Myocyte (in vitro differentiated cells): ENCODE results near the gene KRT24. TPM values are rescaled to one million over a fixed set of nuclear protein-coding genes. Genes with fewer than 3 reads are reported as not detected.

Source experiments
- DNase-seq: peaks from one replicate; pipeline ENCODE4 v3.0.0-alpha.2; 2012; ENCODE audit warnings: low read depth
- total RNA-seq: library from RNA; depleted of rRNA; stranded (reverse); fragments of >200 nt; gene quantifications from 2 replicates; pipeline ENCODE4 v1.2.3, GENCODE V29; 2014

The KRT24 gene
- total RNA-seq, 1 donor from 2014 or later, result not detected

DNA sequence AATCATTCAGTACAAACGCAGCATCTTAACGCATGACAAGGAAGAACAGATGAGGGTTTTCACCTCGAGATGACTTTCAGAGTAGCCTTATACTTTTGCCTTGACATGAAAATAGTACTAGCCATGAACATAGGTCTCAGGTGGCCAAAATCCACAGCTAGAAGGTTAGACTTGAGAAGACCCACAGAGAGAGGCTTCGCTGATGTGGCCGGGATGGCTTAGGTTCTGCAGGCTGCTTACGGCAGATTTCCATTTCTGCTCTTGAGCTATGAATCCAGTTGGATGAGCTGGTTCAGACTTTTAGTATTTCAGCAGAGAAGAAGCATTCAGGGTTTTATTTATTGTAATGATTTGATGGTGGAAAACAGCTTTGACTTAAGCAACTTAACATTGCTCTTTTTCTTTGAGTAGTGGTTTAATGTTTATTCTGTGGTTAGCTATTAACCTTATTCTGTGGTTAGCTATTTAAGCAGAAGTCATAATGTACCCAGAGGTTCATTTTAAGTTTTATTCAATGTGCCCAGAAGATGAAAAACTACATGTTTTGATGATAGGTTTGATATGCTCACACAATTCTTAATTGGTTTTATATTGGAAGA lies 7.6 kb downstream of the KRT24 start:
- no peak for DNase-seq

DNA sequence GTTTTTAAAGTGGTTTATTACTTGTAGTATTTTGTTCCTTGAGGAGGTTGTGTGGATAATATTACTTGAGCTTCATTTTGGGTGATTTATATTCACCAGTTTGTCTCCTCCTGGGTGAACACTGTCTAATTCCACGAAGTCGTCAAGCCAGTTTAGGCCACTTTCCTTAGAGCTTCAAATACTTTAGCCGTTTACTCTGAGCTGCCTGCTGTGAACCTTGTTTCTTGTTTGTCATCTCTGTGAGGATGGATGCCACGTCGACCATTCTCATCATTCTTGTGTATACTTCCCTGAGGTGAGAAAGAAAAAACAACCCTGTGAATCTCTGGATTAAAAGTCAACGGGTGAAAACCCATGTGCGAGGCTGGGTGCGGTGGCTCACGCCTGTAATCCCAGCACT lies 9.0 kb downstream of the KRT24 start:
- no peak for DNase-seq

DNA sequence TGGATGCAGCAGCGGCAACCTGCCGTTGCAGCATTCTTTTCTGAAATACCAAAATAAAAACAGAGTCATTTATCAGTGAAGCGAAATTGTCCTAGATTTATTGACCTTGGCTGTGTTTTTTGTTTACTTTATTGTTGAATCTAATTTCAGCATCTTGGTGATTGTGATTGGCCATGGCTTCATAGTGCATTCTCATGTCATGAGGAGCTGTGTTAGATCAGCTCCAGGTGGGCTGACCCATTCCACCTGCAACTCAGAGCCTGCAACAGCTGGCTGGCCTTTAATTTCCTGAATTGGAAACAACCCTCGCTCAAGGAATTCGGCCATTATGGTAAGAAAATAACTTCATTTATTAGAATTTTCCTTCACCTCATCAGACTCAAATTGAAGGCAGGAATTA lies 16.4 kb downstream of the KRT24 start:
- no peak for DNase-seq

DNA sequence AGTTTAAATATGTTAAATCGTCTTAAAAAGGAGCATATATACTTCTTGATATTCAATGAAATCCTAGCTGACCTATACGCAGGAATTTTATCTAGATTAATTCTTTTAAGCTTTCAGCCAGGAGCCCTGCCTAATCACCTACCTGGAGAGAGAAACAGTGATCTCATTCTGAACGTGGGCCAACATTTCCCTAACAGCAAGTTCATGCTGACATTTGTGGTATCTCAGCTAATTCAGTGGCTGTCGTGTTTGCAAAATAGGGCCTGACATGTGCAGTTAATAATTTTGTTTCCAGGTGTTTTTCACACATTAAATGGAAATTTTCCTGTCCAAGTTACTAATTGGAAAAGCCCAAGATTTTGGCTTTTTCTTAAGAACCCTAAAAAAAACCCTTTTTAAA lies 17.4 kb downstream of the KRT24 start:
- DNase-seq, result no peak

DNA sequence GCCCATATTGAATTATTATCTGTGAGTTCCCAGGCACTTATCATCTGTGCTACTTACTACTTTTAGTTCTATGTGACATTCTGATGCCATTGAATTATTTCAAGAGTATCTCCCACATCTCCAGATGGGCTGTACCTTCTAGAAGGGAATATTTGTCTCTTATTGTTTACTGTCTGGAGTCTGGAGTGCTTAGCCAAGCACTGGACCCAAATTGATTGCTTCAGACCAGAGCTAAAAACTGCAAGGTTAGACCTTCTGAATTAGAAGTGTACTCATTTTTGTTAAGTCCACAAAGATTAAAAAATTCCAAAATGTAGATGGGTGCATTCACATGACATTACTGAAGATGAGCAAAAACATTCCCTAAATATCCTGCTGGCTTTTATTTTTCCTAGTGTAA lies 22.6 kb downstream of the KRT24 start:
- DNase-seq, result no peak

DNA sequence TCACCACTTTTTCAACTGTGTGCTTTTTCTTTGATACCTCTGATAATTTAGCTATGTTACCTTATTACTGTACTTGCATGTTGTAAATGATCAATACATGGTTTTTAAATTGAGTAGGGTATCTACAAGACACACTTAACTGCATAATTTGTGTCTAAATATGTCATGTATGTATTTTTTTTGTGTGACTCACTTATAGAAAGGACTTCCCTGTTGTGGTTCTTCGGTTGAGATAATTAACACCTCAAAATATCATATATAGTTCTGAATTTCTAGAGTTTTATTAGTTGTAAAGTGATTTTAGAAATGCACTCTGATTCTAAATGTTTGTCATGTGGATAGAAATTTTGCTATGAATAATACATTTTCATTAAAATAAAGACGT lies 24.0 kb downstream of the KRT24 start:
- no peak for DNase-seq

DNA sequence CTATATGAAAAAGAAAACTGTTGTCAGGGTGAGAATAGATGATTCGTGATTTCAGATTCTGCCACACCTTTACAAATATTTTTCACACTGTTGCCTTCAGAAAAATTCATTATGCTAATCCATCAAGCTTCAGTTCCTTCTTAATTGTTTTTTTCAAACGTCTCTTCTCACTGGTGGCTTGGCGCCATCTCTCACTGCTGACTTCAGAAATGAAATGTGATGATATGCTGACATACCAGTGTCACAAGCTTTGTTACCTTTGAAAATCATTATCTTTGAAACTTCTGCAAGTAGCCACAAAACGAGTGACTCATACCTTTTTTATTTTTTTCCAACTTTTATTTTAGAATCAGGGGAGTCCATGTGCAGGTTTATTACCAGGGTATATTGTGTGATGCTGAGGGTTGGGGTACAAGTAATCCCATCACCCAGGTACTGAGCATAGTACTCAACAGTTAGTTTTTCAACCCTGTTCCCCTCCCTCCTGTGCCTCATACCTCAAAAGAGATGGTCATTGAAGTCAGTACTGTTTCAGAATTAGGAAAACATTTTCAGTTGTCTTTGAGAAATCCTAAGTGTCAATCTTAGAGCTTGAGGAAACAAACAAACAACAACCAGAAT lies 24.5 kb downstream of the KRT24 start:
- DNase-seq, result no peak

DNA sequence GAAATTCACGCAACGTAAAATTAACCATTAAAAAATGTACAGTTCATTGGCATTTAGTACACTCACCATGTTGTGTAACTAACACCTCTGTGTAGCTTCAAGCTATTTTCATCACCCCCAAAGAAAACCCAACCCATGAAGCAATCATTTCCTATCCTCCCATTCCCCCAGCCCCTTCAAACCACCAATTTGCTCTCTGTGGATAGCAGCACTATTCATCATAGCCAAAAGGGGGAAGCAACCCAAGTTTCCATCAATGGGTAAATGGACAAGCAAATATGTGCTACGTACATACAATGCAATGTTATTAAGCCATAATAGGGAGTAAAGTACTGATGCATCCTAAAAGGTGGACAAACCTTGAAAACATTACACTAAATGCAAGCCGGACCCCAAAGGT lies 27.6 kb downstream of the KRT24 start:
- DNase-seq, result no peak

DNA sequence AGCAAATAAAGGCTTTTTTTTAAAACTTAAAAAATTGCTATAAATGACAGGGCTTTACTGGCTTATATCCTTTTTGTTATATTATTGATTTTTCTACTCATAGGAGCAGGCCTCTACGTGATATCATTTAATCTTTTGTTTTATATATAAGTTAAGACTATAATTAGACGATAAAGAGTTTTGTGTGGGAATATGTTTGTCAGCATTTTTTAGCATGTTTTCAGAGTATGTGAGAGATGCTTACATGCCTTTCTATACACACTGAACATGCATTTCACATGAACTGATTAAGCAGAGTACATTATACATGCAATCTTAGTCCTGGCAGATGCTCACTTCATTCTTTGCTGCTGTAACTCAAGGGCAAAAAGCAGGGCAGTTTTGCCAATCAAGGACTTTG lies 30.9 kb downstream of the KRT24 start:
- DNase-seq, result no peak

DNA sequence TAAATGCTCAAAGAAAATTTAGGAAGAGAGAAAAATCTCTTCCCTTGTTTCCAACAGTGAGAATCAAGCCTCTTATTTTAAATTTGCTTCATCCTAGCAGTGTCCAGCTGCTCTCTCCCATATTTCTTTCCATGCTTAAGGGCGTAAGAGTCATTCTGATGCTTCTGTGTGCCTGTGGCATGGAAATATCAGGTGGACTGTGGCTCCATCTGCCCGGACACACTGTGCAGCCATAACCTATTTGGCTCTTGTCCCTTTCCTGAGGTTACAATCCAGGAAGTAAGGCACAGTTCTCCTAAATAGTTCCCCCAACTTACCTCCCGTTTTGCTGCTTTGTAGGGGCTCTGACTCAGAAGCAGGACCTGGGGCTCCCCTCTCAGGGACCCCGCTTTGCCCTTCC lies 32.3 kb downstream of the KRT24 start:
- DNase-seq, result no peak

DNA sequence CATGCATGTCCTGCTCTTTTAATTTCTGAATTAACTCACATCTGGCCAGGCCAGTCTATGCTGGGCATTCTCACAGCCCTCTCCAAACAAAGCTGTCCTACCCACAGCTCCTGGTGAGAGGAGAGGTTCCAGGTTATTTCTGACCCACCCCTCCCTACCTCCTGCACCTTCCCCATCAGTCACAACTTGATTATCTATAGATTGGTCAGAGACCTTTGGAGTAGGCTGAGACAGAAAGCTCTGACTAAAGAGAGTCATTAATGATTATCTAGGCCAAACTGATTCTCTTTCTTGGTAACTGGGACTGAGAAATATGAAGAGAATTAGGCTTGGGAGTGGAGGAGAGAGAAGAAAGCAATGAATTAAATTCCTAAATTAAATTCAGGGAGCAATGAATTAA lies 37.2 kb downstream of the KRT24 start:
- no peak for DNase-seq

DNA sequence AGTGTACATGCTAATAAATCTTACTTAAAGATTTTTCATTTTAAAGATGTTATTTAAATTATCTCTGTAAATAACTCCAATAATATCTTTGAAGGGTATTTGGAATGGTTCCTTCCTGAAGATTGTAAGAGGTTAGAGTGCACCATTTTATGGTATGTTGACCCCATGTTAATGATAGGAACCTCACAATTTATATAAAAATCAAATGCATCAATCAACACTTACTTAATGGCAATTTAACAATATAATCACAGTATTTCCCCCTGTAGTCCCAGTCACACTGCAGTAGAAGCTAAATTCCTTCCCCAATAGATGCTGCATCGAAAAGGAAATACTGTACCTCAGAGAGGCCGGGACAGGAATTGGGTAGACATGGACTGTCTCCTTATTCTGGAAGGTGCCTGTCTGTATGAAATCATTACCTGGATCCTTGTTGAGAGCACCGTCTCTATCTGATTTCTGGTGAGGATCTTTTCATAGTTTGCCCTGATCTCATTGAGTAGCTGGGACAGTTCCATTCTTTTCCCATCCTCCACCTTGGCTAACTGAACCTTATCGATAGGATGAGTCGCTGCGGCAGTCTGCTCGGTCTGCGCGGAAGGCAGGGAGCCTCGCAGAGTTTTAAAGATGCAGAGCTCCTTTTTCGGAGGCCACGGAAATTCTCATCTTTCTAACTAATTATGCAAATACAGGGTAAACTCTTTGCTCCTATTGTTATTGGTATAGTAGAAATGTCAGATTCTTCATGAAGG lies 38.8 kb downstream of the KRT24 start, which contains the start of gene KRT222:
Gene KRT222, minus strand, starts transcription at position 596 of the 752 bp plus-strand sequence. Its CDS starts 78 bp downstream, at position 518.
- no peak for DNase-seq

DNA sequence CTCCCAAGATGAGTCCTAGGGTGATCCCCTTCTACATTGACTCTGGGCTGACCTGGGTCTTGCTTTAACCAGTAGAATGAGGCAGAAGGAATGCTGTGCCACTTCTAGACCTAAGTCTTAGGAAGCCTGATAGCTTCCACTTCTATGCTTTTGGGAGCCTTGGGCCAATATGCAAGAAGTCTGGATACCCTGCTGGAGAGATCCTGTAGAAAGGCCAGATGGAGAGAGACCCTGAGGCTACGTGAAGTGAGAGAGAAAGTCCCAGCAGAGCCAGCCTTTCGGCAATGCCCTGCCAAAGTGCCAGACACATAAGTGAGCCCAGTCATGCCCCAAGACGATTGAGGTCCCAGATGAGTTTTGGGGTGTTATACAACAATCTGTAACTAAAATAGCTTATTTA lies 40.3 kb downstream of the KRT24 start:
- DNase-seq, result no peak

DNA sequence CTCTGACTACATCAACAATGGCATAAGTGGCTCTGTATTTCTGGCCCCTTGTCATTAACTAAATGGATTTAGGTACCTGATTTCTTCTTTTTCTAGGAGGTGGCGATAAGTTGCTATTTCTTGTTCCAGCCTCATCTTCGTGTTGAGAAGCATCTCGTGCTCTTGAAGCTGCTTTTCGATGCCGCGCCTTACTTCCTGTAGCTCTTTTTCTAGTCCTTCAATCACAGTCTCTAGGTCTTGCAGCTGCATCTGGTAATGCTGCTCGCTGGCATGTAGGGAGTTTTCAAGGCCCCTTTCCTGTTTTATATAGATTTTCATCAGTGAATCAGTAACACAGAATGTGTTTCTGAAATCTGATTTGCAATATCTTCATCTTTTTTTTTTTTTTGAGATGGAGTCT lies 43.6 kb downstream of the KRT24 start:
- no peak for DNase-seq

DNA sequence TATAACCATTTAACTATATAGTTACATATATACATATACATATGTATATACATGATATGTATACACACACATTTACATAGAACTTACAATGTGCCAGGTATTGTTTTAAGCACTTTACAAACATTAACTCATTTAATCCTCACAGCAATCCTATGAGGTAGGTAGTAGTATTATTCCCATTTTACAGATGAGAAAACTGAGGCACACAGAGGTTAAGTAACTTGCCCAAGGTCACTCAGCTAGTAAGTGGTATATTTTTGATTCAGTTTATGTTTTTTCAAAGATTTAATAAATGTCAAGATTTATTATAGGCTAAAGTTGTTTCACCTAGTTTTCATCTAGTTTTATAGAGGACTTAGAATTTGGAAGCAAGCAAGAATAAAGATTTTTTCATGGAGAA lies 45.2 kb downstream of the KRT24 start:
- no peak for DNase-seq

DNA sequence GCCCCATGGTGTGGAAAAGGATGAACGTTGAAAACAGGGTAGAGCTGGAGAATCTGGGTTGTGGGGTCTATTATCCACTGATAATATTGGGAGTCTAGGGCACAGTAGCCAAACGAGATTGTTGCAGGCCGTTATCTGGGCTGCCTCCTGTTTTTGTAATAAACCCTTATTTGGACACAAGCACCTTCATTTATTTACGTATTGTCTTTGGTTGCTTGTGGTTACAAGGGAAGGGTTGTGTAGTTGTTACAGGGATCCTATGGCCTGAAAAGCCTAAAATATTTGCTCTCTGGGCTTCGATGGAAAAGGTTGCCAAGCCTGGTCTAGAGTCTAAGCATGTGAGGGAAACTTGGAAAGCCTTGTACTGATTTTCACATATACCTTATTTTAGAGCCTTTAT lies 51.6 kb downstream of the KRT24 start:
- DNase-seq, result no peak

DNA sequence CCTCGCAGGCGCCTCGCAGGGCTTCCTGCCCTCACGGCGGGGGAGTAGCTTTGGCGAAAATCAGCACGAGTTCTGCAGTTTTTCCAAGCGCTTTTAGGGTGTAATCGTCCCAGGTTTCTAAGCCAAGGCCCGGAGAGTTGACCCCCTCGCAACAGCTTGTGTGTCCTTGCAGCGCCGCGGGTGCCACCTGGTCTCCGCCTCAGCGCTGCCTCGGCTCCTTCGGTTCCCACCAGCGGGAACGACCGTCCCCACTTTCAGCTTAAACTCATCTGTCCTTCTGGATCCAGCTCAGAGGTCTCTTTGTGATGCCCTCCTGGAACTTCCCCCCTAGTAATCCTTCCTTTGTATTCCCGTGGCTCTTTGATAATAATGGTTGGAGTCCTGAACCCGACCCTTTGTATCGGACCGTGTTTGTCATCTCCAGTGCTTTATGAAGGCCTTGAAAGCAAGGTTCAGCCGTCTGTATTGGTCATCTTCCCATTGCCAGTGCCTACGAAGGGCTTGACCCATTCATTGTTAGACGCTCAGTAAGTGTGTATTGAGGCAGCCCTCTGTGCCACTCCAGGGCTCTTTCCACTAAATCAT lies 55.1 kb downstream of the KRT24 start:
- no peak for DNase-seq

Other genes with a start within 250 kb of the KRT24 start
- not detected in 2 replicates for gene TNS4, start 202.1 kb downstream of the KRT24 start, total RNA-seq
- 0.05 TPM in 1 of 2 replicates, not detected in the other for gene CCR7, start 138.3 kb downstream of the KRT24 start, total RNA-seq
- 121 and 130 TPM in 2 replicates for gene SMARCE1, start 55.9 kb downstream of the KRT24 start, total RNA-seq
- gene KRT222, start 38.6 kb downstream of the KRT24 start, total RNA-seq, result not detected in 2 replicates
- gene KRT25, start 51.6 kb upstream of the KRT24 start, total RNA-seq, result not detected in 2 replicates
- gene KRT26, start 68.4 kb upstream of the KRT24 start, total RNA-seq, result not detected in 2 replicates
- gene KRT27, start 78.8 kb upstream of the KRT24 start, total RNA-seq, result not detected in 2 replicates
- not detected in 2 replicates for gene KRT28, start 96.2 kb upstream of the KRT24 start, total RNA-seq
- 29.6 and 36.3 TPM in 2 replicates for gene KRT10, start 118.9 kb upstream of the KRT24 start, total RNA-seq
- gene KRT12, start 163.5 kb upstream of the KRT24 start, total RNA-seq, result not detected in 2 replicates
- not detected in 2 replicates for gene KRT20, start 181.5 kb upstream of the KRT24 start, total RNA-seq
- not detected in 2 replicates for gene KRT23, start 233.9 kb upstream of the KRT24 start, total RNA-seq